ENCODE results near the gene SPEF1.

The SPEF1 gene

GRCh38 chr20:3814928-3815495 lies 33.8 kb upstream of the SPEF1 start:
- Mint-ChIP-seq H3K36me3 (ENCODE audit: low read depth) (peaks cover 15% of the 10 kb centered on the region), H3K27ac (peak overlapping the region; percentile 89), H3K9me3 (no peaks in the 10 kb centered on the region), H3K4me3 (peak overlapping the region; percentile 28), H3K4me1 (ENCODE audit: low read depth) (peaks cover 64% of the 10 kb centered on the region), H3K27me3 (ENCODE audit: low read depth) (no peaks in the 10 kb centered on the region)

- H3K4me3 Mint-ChIP-seq, result no peak overlapping the region
- H3K4me1 Mint-ChIP-seq (ENCODE audit: low read depth), result peaks cover 58% of the 10 kb centered on the region
- peaks cover 15% of the 10 kb centered on the region for H3K36me3 Mint-ChIP-seq (ENCODE audit: low read depth)
- no peaks in the 10 kb centered on the region for H3K27me3 Mint-ChIP-seq (ENCODE audit: low read depth)
- peak overlapping the region; percentile 71 for H3K27ac Mint-ChIP-seq
- no peaks in the 10 kb centered on the region for H3K9me3 Mint-ChIP-seq
Observed at GRCh38 chr20:3813848-3814581, 32.8 kb upstream of the SPEF1 start.

GRCh38 chr20:3812975-3813847 lies 32.0 kb upstream of the SPEF1 start:
- peaks cover 53% of the 10 kb centered on the region for H3K4me1 Mint-ChIP-seq (ENCODE audit: low read depth)
- H3K4me3 Mint-ChIP-seq, result no peak overlapping the region
- no peaks in the 10 kb centered on the region for H3K9me3 Mint-ChIP-seq
- peaks cover 16% of the 10 kb centered on the region for H3K36me3 Mint-ChIP-seq (ENCODE audit: low read depth)
- no peaks in the 10 kb centered on the region for H3K27me3 Mint-ChIP-seq (ENCODE audit: low read depth)
- peak overlapping the region; percentile 56 for H3K27ac Mint-ChIP-seq

GRCh38 chr20:3812259-3812681 lies 31.0 kb upstream of the SPEF1 start:
- Mint-ChIP-seq H3K4me3 (peak overlapping the region; percentile 78), H3K9me3 (no peaks in the 10 kb centered on the region), H3K27me3 (ENCODE audit: low read depth) (no peaks in the 10 kb centered on the region), H3K4me1 (ENCODE audit: low read depth) (peaks cover 54% of the 10 kb centered on the region), H3K36me3 (ENCODE audit: low read depth) (peaks cover 19% of the 10 kb centered on the region), H3K27ac (peak overlapping the region; percentile 98)

- H3K4me1 Mint-ChIP-seq (ENCODE audit: low read depth), result peaks cover 57% of the 10 kb centered on the region
- no peaks in the 10 kb centered on the region for H3K9me3 Mint-ChIP-seq
- H3K4me3 Mint-ChIP-seq, result peak overlapping the region; percentile 78
- peaks cover 25% of the 10 kb centered on the region for H3K36me3 Mint-ChIP-seq (ENCODE audit: low read depth)
- H3K27ac Mint-ChIP-seq, result peak overlapping the region; percentile 98
- no peaks in the 10 kb centered on the region for H3K27me3 Mint-ChIP-seq (ENCODE audit: low read depth)
Observed at GRCh38 chr20:3811467-3812258, 30.4 kb upstream of the SPEF1 start.

GRCh38 chr20:3808544-3808943 lies 27.3 kb upstream of the SPEF1 start:
- no peak overlapping the region for H3K4me3 Mint-ChIP-seq

GRCh38 chr20:3804781-3805180 lies 23.5 kb upstream of the SPEF1 start:
- Mint-ChIP-seq H3K36me3 (ENCODE audit: low read depth) (peaks cover 63% of the 10 kb centered on the region), H3K27me3 (ENCODE audit: low read depth) (no peaks in the 10 kb centered on the region), H3K4me3 (no peak overlapping the region), H3K9me3 (no peaks in the 10 kb centered on the region), H3K4me1 (ENCODE audit: low read depth) (peaks cover 54% of the 10 kb centered on the region), H3K27ac (peak overlapping the region; percentile 23)

More at GRCh38 chr20:3808544-3808943, 27.3 kb upstream of the SPEF1 start:
- H3K36me3 Mint-ChIP-seq (ENCODE audit: low read depth), result peaks cover 44% of the 10 kb centered on the region
- H3K4me1 Mint-ChIP-seq (ENCODE audit: low read depth), result peaks cover 63% of the 10 kb centered on the region
- H3K9me3 Mint-ChIP-seq, result no peaks in the 10 kb centered on the region
- H3K27me3 Mint-ChIP-seq (ENCODE audit: low read depth), result no peaks in the 10 kb centered on the region
- H3K27ac Mint-ChIP-seq, result no peak overlapping the region

GRCh38 chr20:3804254-3804751 lies 23.1 kb upstream of the SPEF1 start:
- no peak overlapping the region for H3K4me3 Mint-ChIP-seq
- peaks cover 58% of the 10 kb centered on the region for H3K4me1 Mint-ChIP-seq (ENCODE audit: low read depth)
- no peaks in the 10 kb centered on the region for H3K9me3 Mint-ChIP-seq
- peak overlapping the region; percentile 64 for H3K27ac Mint-ChIP-seq
- peaks cover 65% of the 10 kb centered on the region for H3K36me3 Mint-ChIP-seq (ENCODE audit: low read depth)
- H3K27me3 Mint-ChIP-seq (ENCODE audit: low read depth), result no peaks in the 10 kb centered on the region

- peak overlapping the region; percentile 64 for H3K27ac Mint-ChIP-seq
- H3K4me1 Mint-ChIP-seq (ENCODE audit: low read depth), result peaks cover 62% of the 10 kb centered on the region
- peak overlapping the region; percentile 37 for H3K4me3 Mint-ChIP-seq
- no peaks in the 10 kb centered on the region for H3K27me3 Mint-ChIP-seq (ENCODE audit: low read depth)
- H3K36me3 Mint-ChIP-seq (ENCODE audit: low read depth), result peaks cover 69% of the 10 kb centered on the region
- H3K9me3 Mint-ChIP-seq, result no peaks in the 10 kb centered on the region
Observed at GRCh38 chr20:3803854-3804253, 22.6 kb upstream of the SPEF1 start.

- Mint-ChIP-seq H3K27ac (peak overlapping the region; percentile 62), H3K36me3 (ENCODE audit: low read depth) (peaks cover 74% of the 10 kb centered on the region), H3K4me1 (ENCODE audit: low read depth) (peaks cover 68% of the 10 kb centered on the region), H3K4me3 (no peak overlapping the region), H3K27me3 (ENCODE audit: low read depth) (no peaks in the 10 kb centered on the region), H3K9me3 (no peaks in the 10 kb centered on the region)
Observed at GRCh38 chr20:3803289-3803688, 22.0 kb upstream of the SPEF1 start.

GRCh38 chr20:3802524-3803239 lies 21.4 kb upstream of the SPEF1 start:
- no peaks in the 10 kb centered on the region for H3K27me3 Mint-ChIP-seq (ENCODE audit: low read depth)
- no peak overlapping the region for H3K4me3 Mint-ChIP-seq
- H3K9me3 Mint-ChIP-seq, result no peaks in the 10 kb centered on the region
- peaks cover 77% of the 10 kb centered on the region for H3K36me3 Mint-ChIP-seq (ENCODE audit: low read depth)
- peaks cover 71% of the 10 kb centered on the region for H3K4me1 Mint-ChIP-seq (ENCODE audit: low read depth)
- peak overlapping the region; percentile 47 for H3K27ac Mint-ChIP-seq

GRCh38 chr20:3801846-3802245 lies 20.6 kb upstream of the SPEF1 start:
- Mint-ChIP-seq H3K36me3 (ENCODE audit: low read depth) (peaks cover 81% of the 10 kb centered on the region), H3K9me3 (no peaks in the 10 kb centered on the region), H3K4me3 (no peak overlapping the region), H3K4me1 (ENCODE audit: low read depth) (peaks cover 67% of the 10 kb centered on the region), H3K27ac (no peak overlapping the region), H3K27me3 (ENCODE audit: low read depth) (no peaks in the 10 kb centered on the region)

GRCh38 chr20:3801299-3801698 lies 20.1 kb upstream of the SPEF1 start:
- Mint-ChIP-seq H3K9me3 (no peaks in the 10 kb centered on the region), H3K27ac (no peak overlapping the region), H3K4me3 (no peak overlapping the region), H3K4me1 (ENCODE audit: low read depth) (peaks cover 64% of the 10 kb centered on the region), H3K27me3 (ENCODE audit: low read depth) (no peaks in the 10 kb centered on the region), H3K36me3 (ENCODE audit: low read depth) (peaks cover 79% of the 10 kb centered on the region)

Data from T-helper 1 cell treated with Interleukin-12 subunit alpha and Interleukin-12 subunit beta and Interleukin-4 antibody, amounts not matched to agents 30 μg/mL and 1 μg/mL, for 36 hours (primary cell).